HUES6 (cell line): ENCODE measurements around the gene GMDS.

Source experiments
- H3K27ac ChIP-seq: 2 replicates; pipeline ENCODE4 v1.7.0; 2013; ENCODE audit warnings: low read depth, mild to moderate bottlenecking, low read length, inconsistent platforms
- H3K27me3 ChIP-seq: 2 replicates; pipeline ENCODE4 v1.6.1; 2013; ENCODE audit warnings: low read length; ENCODE audit not compliant: control insufficient read depth, insufficient read depth
- H3K36me3 ChIP-seq: 2 replicates; pipeline ENCODE4 v1.6.1; 2013; ENCODE audit warnings: low read length; ENCODE audit not compliant: control insufficient read depth, insufficient read depth
- H3K4me1 ChIP-seq: 2 replicates; pipeline ENCODE4 v1.6.1; 2013; ENCODE audit warnings: low read length; ENCODE audit not compliant: control insufficient read depth, insufficient read depth
- H3K4me3 ChIP-seq: 2 replicates; pipeline ENCODE4 v1.5.1; 2013; ENCODE audit warnings: low read depth, low read length
- H3K9ac ChIP-seq: one replicate; pipeline ENCODE4 v1.6.1; 2013; ENCODE audit warnings: mild to moderate bottlenecking, low read length
- H3K9me3 ChIP-seq: 2 replicates; pipeline ENCODE4 v1.6.1; 2013; ENCODE audit warnings: low read depth, low read length; ENCODE audit not compliant: control insufficient read depth, insufficient read depth

Gene GMDS

GRCh38 chr6:1612299-1612973, 633.0 kb downstream of the GMDS start:
- Histone ChIP-seq H3K27me3 (peaks cover 97% of the 10 kb centered on the region), H3K4me3 (peak overlapping the region; percentile 52), H3K27ac (no peak overlapping the region)

GRCh38 chr6:1611572-1612298, 633.7 kb downstream of the GMDS start:
- no peaks in the 10 kb centered on the region for H3K36me3 ChIP-seq
- peaks cover 33% of the 10 kb centered on the region for H3K4me1 ChIP-seq
- peak overlapping the region; percentile 52 for H3K4me3 ChIP-seq
- no peaks in the 10 kb centered on the region for H3K9me3 ChIP-seq
- peaks cover 97% of the 10 kb centered on the region for H3K27me3 ChIP-seq
- peak overlapping the region; percentile 53 for H3K9ac ChIP-seq
- no peak overlapping the region for H3K27ac ChIP-seq

More at GRCh38 chr6:1612299-1612973, 633.0 kb downstream of the GMDS start:
- Histone ChIP-seq H3K9me3 (no peaks in the 10 kb centered on the region), H3K36me3 (no peaks in the 10 kb centered on the region), H3K9ac (no peak overlapping the region), H3K4me1 (peaks cover 32% of the 10 kb centered on the region)

GRCh38 chr6:1611322-1611571, 634.2 kb downstream of the GMDS start:
- Histone ChIP-seq H3K9ac (no peak overlapping the region), H3K27me3 (peaks cover 97% of the 10 kb centered on the region), H3K4me1 (peaks cover 34% of the 10 kb centered on the region), H3K36me3 (no peaks in the 10 kb centered on the region), H3K4me3 (no peak overlapping the region), H3K9me3 (no peaks in the 10 kb centered on the region), H3K27ac (no peak overlapping the region)

GRCh38 chr6:1610497-1611321, 634.7 kb downstream of the GMDS start:
- H3K4me1 ChIP-seq, result peaks cover 38% of the 10 kb centered on the region
- H3K9me3 ChIP-seq, result no peaks in the 10 kb centered on the region
- H3K27me3 ChIP-seq, result peaks cover 97% of the 10 kb centered on the region
- H3K27ac ChIP-seq, result no peak overlapping the region
- peak overlapping the region; percentile 66 for H3K9ac ChIP-seq
- peak overlapping the region; percentile 63 for H3K4me3 ChIP-seq
- no peaks in the 10 kb centered on the region for H3K36me3 ChIP-seq

GRCh38 chr6:1609648-1610496, 635.5 kb downstream of the GMDS start, which contains the start of gene FOXC1:
Gene FOXC1 (plus strand): TSS chr6:1609915. CDS start chr6:1610446, 531 bp downstream.
- Histone ChIP-seq H3K4me1 (peaks cover 40% of the 10 kb centered on the region), H3K27me3 (peaks cover 97% of the 10 kb centered on the region), H3K4me3 (peak within 1 kb of the TSS; percentile 63), H3K9me3 (no peaks in the 10 kb centered on the region), H3K27ac (no peak within 1 kb of the TSS), H3K9ac (peak within 1 kb of the TSS; percentile 66), H3K36me3 (no peaks in the 10 kb centered on the region)

GRCh38 chr6:1609041-1609647, 636.3 kb downstream of the GMDS start:
- Histone ChIP-seq H3K4me1 (peaks cover 40% of the 10 kb centered on the region), H3K27me3 (peaks cover 97% of the 10 kb centered on the region), H3K27ac (no peak overlapping the region), H3K9me3 (no peaks in the 10 kb centered on the region), H3K9ac (peak overlapping the region; percentile 17), H3K4me3 (peak overlapping the region; percentile 55), H3K36me3 (no peaks in the 10 kb centered on the region)

- no peaks in the 10 kb centered on the region for H3K36me3 ChIP-seq
- H3K4me3 ChIP-seq, result peak overlapping the region; percentile 55
- H3K27me3 ChIP-seq, result peaks cover 97% of the 10 kb centered on the region
- peaks cover 40% of the 10 kb centered on the region for H3K4me1 ChIP-seq
- H3K9ac ChIP-seq, result peak overlapping the region; percentile 21
- H3K27ac ChIP-seq, result no peak overlapping the region
- no peaks in the 10 kb centered on the region for H3K9me3 ChIP-seq
Measured at GRCh38 chr6:1608222-1609040, 637.0 kb downstream of the GMDS start.

GRCh38 chr6:1607516-1608221, 637.7 kb downstream of the GMDS start:
- H3K4me1 ChIP-seq, result peaks cover 40% of the 10 kb centered on the region
- no peaks in the 10 kb centered on the region for H3K36me3 ChIP-seq
- peak overlapping the region; percentile 21 for H3K9ac ChIP-seq
- no peaks in the 10 kb centered on the region for H3K9me3 ChIP-seq
- peaks cover 97% of the 10 kb centered on the region for H3K27me3 ChIP-seq
- H3K4me3 ChIP-seq, result peak overlapping the region; percentile 55
- H3K27ac ChIP-seq, result no peak overlapping the region

- Histone ChIP-seq H3K4me1 (peaks cover 37% of the 10 kb centered on the region), H3K9ac (no peak overlapping the region), H3K9me3 (no peaks in the 10 kb centered on the region), H3K36me3 (no peaks in the 10 kb centered on the region), H3K27me3 (peaks cover 97% of the 10 kb centered on the region), H3K4me3 (peak overlapping the region; percentile 55), H3K27ac (no peak overlapping the region)
Measured at GRCh38 chr6:1606780-1607515, 638.5 kb downstream of the GMDS start.
